Endothelial cell of umbilical vein (primary cell): ENCODE measurements around the gene LSP1.

Experiments
- EZH2 ChIP-seq: IDR thresholded peaks from 2 replicates; pipeline ENCODE4 v1.6.1; 2012; ENCODE audit warnings: borderline replicate concordance, low read depth, mild to moderate bottlenecking, moderate library complexity, low read length, inconsistent platforms; ENCODE audit not compliant: severe bottlenecking
- JUN ChIP-seq: IDR thresholded peaks from 2 replicates; pipeline ENCODE4 v1.6.1; 2011; ENCODE audit warnings: borderline replicate concordance, low read depth; ENCODE audit not compliant: insufficient read length, insufficient read depth
- POLR2A ChIP-seq: IDR thresholded peaks from 2 replicates; pipeline ENCODE4 v1.6.1; 2012; ENCODE audit warnings: low read depth, mild to moderate bottlenecking, control low read depth, low read length
- POLR2AphosphoS5 ChIP-seq: IDR thresholded peaks from 2 replicates; pipeline ENCODE4 v1.6.1; 2012; ENCODE audit warnings: low read depth, mild to moderate bottlenecking, control low read depth, low read length, moderate library complexity; ENCODE audit not compliant: insufficient read depth
- TF ChIP-seq, protein P1 (sequence below), 2 donors: IDR thresholded peaks; 1 replicate in 1 of 2; 2 replicates in 1 of 2; pipeline ENCODE4 v1.5.1; 2011; ENCODE audit warnings: low read length in 2 of 2, mild to moderate bottlenecking in 2 of 2, moderate library complexity in 2 of 2, control low read depth in 1 of 2, inconsistent platforms in 1 of 2, low read depth in 1 of 2; ENCODE audit not compliant: insufficient read depth in 1 of 2; ENCODE audit errors: extremely low read depth in 1 of 2
- TF ChIP-seq, protein P2 (sequence below): IDR thresholded peaks from 2 replicates; pipeline ENCODE4 v1.6.1; 2011; ENCODE audit not compliant: insufficient read depth, insufficient read length

DNA sequence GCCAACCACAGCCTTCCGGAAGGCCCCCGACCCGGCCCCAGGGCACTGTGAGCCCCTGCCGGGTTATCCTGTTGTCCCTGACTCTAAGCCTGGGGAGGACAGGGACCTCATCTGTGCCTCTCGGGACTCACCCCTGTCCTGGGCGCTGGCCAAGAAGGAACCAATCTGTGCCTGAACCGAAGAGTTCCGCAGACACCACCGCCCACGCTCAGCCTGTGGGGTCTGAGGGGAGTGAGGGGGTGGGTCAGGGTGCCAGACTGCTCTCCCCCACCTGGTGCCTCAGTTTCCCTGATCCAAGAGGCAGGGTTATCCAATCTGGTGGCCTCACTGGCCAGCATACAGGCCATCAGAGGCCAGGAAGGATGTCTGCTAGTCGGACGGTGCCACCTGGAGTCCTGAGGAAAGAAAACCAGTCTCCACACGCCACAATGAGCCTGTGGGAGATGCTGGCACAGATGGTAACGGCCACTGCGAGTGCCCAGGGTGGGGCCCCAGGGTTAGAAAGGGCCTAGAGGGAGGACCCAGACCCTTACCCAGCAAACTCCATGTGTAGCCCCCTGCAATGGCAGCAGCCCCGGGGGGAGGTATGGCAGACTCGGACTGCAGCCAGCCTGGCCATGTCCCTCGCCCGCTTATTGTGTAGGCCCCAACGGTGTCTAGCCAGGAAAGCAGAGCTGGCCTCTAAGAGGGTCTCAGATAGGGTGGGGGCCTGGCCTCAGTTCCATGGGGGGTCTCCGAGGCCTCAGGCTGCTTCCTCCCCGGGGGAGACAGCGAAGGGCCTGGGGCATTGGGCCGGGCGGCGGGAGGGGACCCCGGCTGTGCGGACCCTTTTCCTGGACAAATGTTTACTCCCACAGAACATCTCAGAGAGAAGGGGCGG lies 65.8 kb downstream of the LSP1 start:
- TF ChIP-seq, protein P1, sequence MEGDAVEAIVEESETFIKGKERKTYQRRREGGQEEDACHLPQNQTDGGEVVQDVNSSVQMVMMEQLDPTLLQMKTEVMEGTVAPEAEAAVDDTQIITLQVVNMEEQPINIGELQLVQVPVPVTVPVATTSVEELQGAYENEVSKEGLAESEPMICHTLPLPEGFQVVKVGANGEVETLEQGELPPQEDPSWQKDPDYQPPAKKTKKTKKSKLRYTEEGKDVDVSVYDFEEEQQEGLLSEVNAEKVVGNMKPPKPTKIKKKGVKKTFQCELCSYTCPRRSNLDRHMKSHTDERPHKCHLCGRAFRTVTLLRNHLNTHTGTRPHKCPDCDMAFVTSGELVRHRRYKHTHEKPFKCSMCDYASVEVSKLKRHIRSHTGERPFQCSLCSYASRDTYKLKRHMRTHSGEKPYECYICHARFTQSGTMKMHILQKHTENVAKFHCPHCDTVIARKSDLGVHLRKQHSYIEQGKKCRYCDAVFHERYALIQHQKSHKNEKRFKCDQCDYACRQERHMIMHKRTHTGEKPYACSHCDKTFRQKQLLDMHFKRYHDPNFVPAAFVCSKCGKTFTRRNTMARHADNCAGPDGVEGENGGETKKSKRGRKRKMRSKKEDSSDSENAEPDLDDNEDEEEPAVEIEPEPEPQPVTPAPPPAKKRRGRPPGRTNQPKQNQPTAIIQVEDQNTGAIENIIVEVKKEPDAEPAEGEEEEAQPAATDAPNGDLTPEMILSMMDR (IDR thresholded peaks at IDR 0.05; ENCODE audit: extremely low read depth in 1 of 2, insufficient read depth in 1 of 2, low read depth in 1 of 2, low read length in 2 of 2), result no peak
- TF ChIP-seq POLR2A, result no peak
- TF ChIP-seq EZH2, result no peak
- TF ChIP-seq POLR2AphosphoS5, result no peak
- TF ChIP-seq, protein P2, sequence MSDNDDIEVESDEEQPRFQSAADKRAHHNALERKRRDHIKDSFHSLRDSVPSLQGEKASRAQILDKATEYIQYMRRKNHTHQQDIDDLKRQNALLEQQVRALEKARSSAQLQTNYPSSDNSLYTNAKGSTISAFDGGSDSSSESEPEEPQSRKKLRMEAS, result no peak
- no peak for TF ChIP-seq JUN
